Colonic mucosa (tissue), 4 donors: ENCODE results near the gene KPTN. TPM values are rescaled to one million over a fixed set of nuclear protein-coding genes. Genes with fewer than 3 reads are reported as not detected.

Experiments used
- DNase-seq: peaks from one replicate; pipeline ENCODE4 v3.0.0-alpha.2; 2020
- H3K27ac ChIP-seq: fragments of 200-600 bp; one replicate; pipeline ENCODE4 v1.8.0; 2021
- H3K27me3 ChIP-seq: fragments of 200-600 bp; one replicate; pipeline ENCODE4 v1.8.0; 2021
- H3K36me3 ChIP-seq: fragments of 200-600 bp; one replicate; pipeline ENCODE4 v1.8.0; 2021
- H3K4me1 ChIP-seq: fragments of 200-600 bp; one replicate; pipeline ENCODE4 v1.8.0; 2021; ENCODE audit warnings: mild to moderate bottlenecking
- H3K4me3 ChIP-seq: fragments of 200-600 bp; one replicate; pipeline ENCODE4 v1.8.0; 2021
- H3K9ac ChIP-seq, 2 donors: one replicate each; pipeline ENCODE4 v1.7.0; 2013; ENCODE audit warnings: control low read depth in 2 of 2, low read depth in 2 of 2, low read length in 2 of 2
- H3K9me3 ChIP-seq: fragments of 200-600 bp; one replicate; pipeline ENCODE4 v1.8.0; 2021
- CTCF ChIP-seq: fragments of 200-600 bp; IDR thresholded peaks from one replicate; pipeline ENCODE4 v1.8.0; 2022; ENCODE audit warnings: antibody characterized with exemption, mild to moderate bottlenecking
- intact Hi-C: fragments of 100-400 bp; cut with DNase I; formaldehyde crosslinking; loops from one replicate; pipeline ENCODE4 v1.14.1; 2022
- total RNA-seq, 2 donors: library from RNA; stranded (reverse); fragmentation: NEBNext Ultra II Directional in 1 of 2; extraction: Animal tissue kit (Norgen Biotek cat#: 25700) in 1 of 2; gene quantifications; one replicate each; pipeline ENCODE4 v1.2.1, GENCODE V29; 2021
- donor health status: healthy.
- donor health status: DM: no; HTN: no; CAD: no.
- donor health status: DM: no; HTN: no; CAD: no.

KPTN gene
- total RNA-seq, 2 donors from 2014 or later = 8.6 to 13.3 TPM

- no peak overlapping the region for H3K9ac ChIP-seq
- H3K27ac ChIP-seq = no peak overlapping the region
- TF ChIP-seq CTCF = no peak
- no peaks in the 10 kb centered on the region for H3K4me1 ChIP-seq
- no peaks in the 10 kb centered on the region for H3K27me3 ChIP-seq
- no peak overlapping the region for H3K4me3 ChIP-seq
- no peak for DNase-seq
- no peaks in the 10 kb centered on the region for H3K9me3 ChIP-seq
- intact Hi-C loops = no loop called here
- peaks cover 5% of the 10 kb centered on the region for H3K36me3 ChIP-seq
Measured at GRCh38 chr19:47497050-47497766, 13.2 kb upstream of the KPTN start.

GRCh38 chr19:47495478-47496372, 11.7 kb upstream of the KPTN start:
- Histone ChIP-seq H3K36me3 (no peaks in the 10 kb centered on the region), H3K9ac (no peak overlapping the region), H3K4me3 (no peak overlapping the region), H3K27me3 (no peaks in the 10 kb centered on the region), H3K27ac (no peak overlapping the region), H3K4me1 (no peaks in the 10 kb centered on the region), H3K9me3 (no peaks in the 10 kb centered on the region)
- DNase-seq = no peak
- TF ChIP-seq CTCF = no peak
- intact Hi-C loops = no loop called here

GRCh38 chr19:47494729-47495128, 10.7 kb upstream of the KPTN start:
- Histone ChIP-seq H3K36me3 (no peaks in the 10 kb centered on the region), H3K4me1 (no peaks in the 10 kb centered on the region), H3K27ac (no peak overlapping the region), H3K4me3 (no peak overlapping the region), H3K9me3 (no peaks in the 10 kb centered on the region), H3K27me3 (no peaks in the 10 kb centered on the region), H3K9ac (no peak overlapping the region)
- no peak for TF ChIP-seq CTCF
- peak; percentile 44 for DNase-seq
- intact Hi-C loops = no loop called here

- H3K9me3 ChIP-seq = no peaks in the 10 kb centered on the region
- no peak for DNase-seq
- no peak overlapping the region for H3K27ac ChIP-seq
- no peak overlapping the region for H3K9ac ChIP-seq
- no peaks in the 10 kb centered on the region for H3K4me1 ChIP-seq
- no peak for TF ChIP-seq CTCF
- intact Hi-C loops = no loop called here
- no peaks in the 10 kb centered on the region for H3K27me3 ChIP-seq
- no peaks in the 10 kb centered on the region for H3K36me3 ChIP-seq
- H3K4me3 ChIP-seq = no peak overlapping the region
Measured at GRCh38 chr19:47494211-47494547, 10.2 kb upstream of the KPTN start.

GRCh38 chr19:47493378-47494210, 9.6 kb upstream of the KPTN start:
- no peak overlapping the region for H3K4me3 ChIP-seq
- H3K4me1 ChIP-seq = no peaks in the 10 kb centered on the region
- no peaks in the 10 kb centered on the region for H3K36me3 ChIP-seq
- no peak for TF ChIP-seq CTCF
- intact Hi-C loops = no loop called here
- H3K27ac ChIP-seq = no peak overlapping the region
- H3K9ac ChIP-seq = no peak overlapping the region
- H3K27me3 ChIP-seq = no peaks in the 10 kb centered on the region
- H3K9me3 ChIP-seq = no peaks in the 10 kb centered on the region
- DNase-seq = no peak
